B cell (primary cell): ENCODE results near the gene GNA15.

Experiments used
- CTCF ChIP-seq: fragments of 200-600 bp; IDR thresholded peaks from one replicate; pipeline ENCODE4 v1.8.0; 2022; ENCODE audit warnings: antibody characterized with exemption, mild to moderate bottlenecking
- EZH2 ChIP-seq: IDR thresholded peaks from 2 replicates; pipeline ENCODE4 v1.6.1; 2012; ENCODE audit warnings: borderline replicate concordance, low read depth, mild to moderate bottlenecking, moderate library complexity, low read length; ENCODE audit not compliant: insufficient read depth, poor library complexity, severe bottlenecking

- TF ChIP-seq CTCF (no peak), EZH2 (no peak)
Measured at GRCh38 chr19:3119071-3119595, 16.7 kb upstream of the GNA15 start.
